IMR-90 (cell line): ENCODE data around the gene TLK2. TPM values are rescaled to one million over a fixed set of nuclear protein-coding genes. Genes with fewer than 3 reads are reported as not detected.

Experiments used
- ATAC-seq: fragments of 200-7000 bp; cut with Tn5 transposase; 2 replicates; pipeline ENCODE4 v1.9.1; 2020; ENCODE audit warnings: low read depth, mild to moderate bottlenecking, moderate library complexity
- BruUV-seq: library from RNA; stranded (reverse); fragments of 400-500 nt; replicated peaks from 2 replicates; lab custom pipeline; 2021; lab: Mats Ljungman, UMichigan
- CTCF ChIA-PET: fragments of 300-600 bp; formaldehyde crosslinking; extraction: SDS; loops from one replicate; lab custom pipeline; 2021; ENCODE audit warnings: antibody characterized with exemption; lab: Yijun Ruan, JAX
- POLR2A ChIA-PET: fragments of 300-600 bp; sonication (Branson Sonifier 250); formaldehyde crosslinking; loops from one replicate; lab custom pipeline; 2022; ENCODE audit warnings: antibody characterized with exemption; ENCODE audit not compliant: unreplicated experiment; lab: Charles Lee
- DNase-seq: peaks from one replicate; pipeline ENCODE4 v3.0.0; 2013
- H2AFZ ChIP-seq: replicated peaks from 2 replicates; pipeline ENCODE3; 2013; ENCODE audit warnings: low read length, mild to moderate bottlenecking; ENCODE audit not compliant: poor library complexity
- H2AK5ac ChIP-seq: 2 replicates; pipeline ENCODE4 v1.6.1; 2013; ENCODE audit warnings: low read depth, low read length, inconsistent platforms
- H2AK9ac ChIP-seq: replicated peaks from 2 replicates; pipeline ENCODE3; 2013; ENCODE audit warnings: mild to moderate bottlenecking, low read depth, low read length, moderate library complexity; ENCODE audit not compliant: poor library complexity
- H2BK120ac ChIP-seq: 2 replicates; pipeline ENCODE4 v1.6.1; 2013; ENCODE audit warnings: low read depth, low read length, inconsistent platforms
- H2BK15ac ChIP-seq: 3 replicates; pipeline ENCODE4 v1.6.1; 2013; ENCODE audit warnings: low read depth, low read length, inconsistent platforms
- H2BK20ac ChIP-seq: 2 replicates; pipeline ENCODE4 v1.6.1; 2013; ENCODE audit warnings: low read depth, mild to moderate bottlenecking, inconsistent platforms, low read length, moderate library complexity
- H2BK5ac ChIP-seq: 2 replicates; pipeline ENCODE4 v1.6.1; 2013; ENCODE audit warnings: mild to moderate bottlenecking, low read depth, low read length, inconsistent platforms; ENCODE audit not compliant: poor library complexity, severe bottlenecking
- H3K14ac ChIP-seq: replicated peaks from 2 replicates; pipeline ENCODE4 v1.6.1; 2013; ENCODE audit warnings: low read depth, low read length, inconsistent platforms
- H3K18ac ChIP-seq: 2 replicates; pipeline ENCODE4 v1.6.1; 2013; ENCODE audit warnings: low read depth, low read length, control low read depth
- H3K23ac ChIP-seq: 2 replicates; pipeline ENCODE4 v1.6.1; 2013; ENCODE audit warnings: low read depth, low read length, inconsistent platforms
- H3K27ac ChIP-seq: 2 replicates; pipeline ENCODE4 v1.5.1; 2013; ENCODE audit warnings: mild to moderate bottlenecking, control low read depth, low read length; ENCODE audit not compliant: insufficient read depth
- H3K27me3 ChIP-seq: 2 replicates; pipeline ENCODE4 v1.6.1; 2013; ENCODE audit warnings: low read length; ENCODE audit not compliant: control insufficient read depth, insufficient read depth
- H3K36me3 ChIP-seq: 2 replicates; pipeline ENCODE4 v1.6.1; 2013; ENCODE audit warnings: low read length, mixed read lengths; ENCODE audit not compliant: control insufficient read depth, insufficient read depth
- H3K4ac ChIP-seq: 2 replicates; pipeline ENCODE4 v1.6.1; 2013; ENCODE audit warnings: low read depth, low read length, inconsistent platforms
- H3K4me1 ChIP-seq: 2 replicates; pipeline ENCODE4 v1.6.1; 2013; ENCODE audit warnings: low read length, mixed read lengths; ENCODE audit not compliant: control insufficient read depth, insufficient read depth
- H3K4me2 ChIP-seq: 2 replicates; pipeline ENCODE4 v1.6.1; 2013; ENCODE audit warnings: low read depth, mild to moderate bottlenecking, control low read depth, low read length, moderate library complexity
- H3K4me3 ChIP-seq: 2 replicates; pipeline ENCODE4 v1.5.1; 2013; ENCODE audit warnings: low read depth, mild to moderate bottlenecking, control low read depth, low read length, moderate library complexity; ENCODE audit not compliant: insufficient read depth
- H3K56ac ChIP-seq: 2 replicates; pipeline ENCODE4 v1.6.1; 2013; ENCODE audit warnings: low read length, inconsistent platforms; ENCODE audit not compliant: insufficient read depth; ENCODE audit errors: extremely low read depth
- H3K79me1 ChIP-seq, 2 experiments: 2 replicates each; pipeline ENCODE4 v1.6.1; 2013; ENCODE audit warnings: low read length in 2 of 2, inconsistent platforms in 1 of 2, low read depth in 1 of 2
- H3K9ac ChIP-seq: 2 replicates; pipeline ENCODE4 v1.6.1; 2013; ENCODE audit warnings: low read depth, low read length, control low read depth
- H3K9me1 ChIP-seq: 2 replicates; pipeline ENCODE4 v1.6.1; 2013; ENCODE audit warnings: low read length, inconsistent platforms; ENCODE audit not compliant: insufficient read depth
- H3K9me3 ChIP-seq: 2 replicates; pipeline ENCODE4 v1.6.1; 2013; ENCODE audit warnings: low read length; ENCODE audit not compliant: control insufficient read depth, insufficient read depth
- H4K20me1 ChIP-seq: 2 replicates; pipeline ENCODE4 v1.6.1; 2013; ENCODE audit warnings: low read length, inconsistent platforms; ENCODE audit not compliant: insufficient read depth
- H4K5ac ChIP-seq: 2 replicates; pipeline ENCODE4 v1.6.1; 2013; ENCODE audit warnings: mild to moderate bottlenecking, low read depth, low read length, control low read depth
- H4K8ac ChIP-seq, 2 experiments: 2 replicates each; pipeline ENCODE4 v1.6.1; 2013; ENCODE audit warnings: low read depth in 2 of 2, low read length in 2 of 2, control low read depth in 1 of 2, inconsistent platforms in 1 of 2
- H4K91ac ChIP-seq: 2 replicates; pipeline ENCODE4 v1.6.1; 2013; ENCODE audit warnings: low read depth, low read length, inconsistent platforms; ENCODE audit not compliant: insufficient read depth
- FOS ChIP-seq: fragments of 150-350 bp; IDR thresholded peaks from 2 replicates; pipeline ENCODE4 v1.6.1; 2016; ENCODE audit warnings: low read depth, low read length
- RAD21 ChIP-seq: IDR thresholded peaks from 2 replicates; pipeline ENCODE4 v1.6.1; 2012; ENCODE audit warnings: low read length, improper control_type of control experiment
- RCOR1 ChIP-seq: IDR thresholded peaks from 2 replicates; pipeline ENCODE4 v1.6.1; 2012; ENCODE audit warnings: mild to moderate bottlenecking, low read length, improper control_type of control experiment; ENCODE audit not compliant: insufficient replicate concordance
- RFX5 ChIP-seq: IDR thresholded peaks from 2 replicates; pipeline ENCODE4 v1.8.0; 2012; ENCODE audit warnings: low read depth, mild to moderate bottlenecking, low read length, moderate library complexity
- SMC3 ChIP-seq: fragments of 150-350 bp; IDR thresholded peaks from 2 replicates; pipeline ENCODE4 v1.6.1; 2016; ENCODE audit warnings: low read depth, mild to moderate bottlenecking, antibody characterized with exemption, low read length, moderate library complexity
- WGBS, 2 experiments: methylation state at CpG; one replicate each; pipeline versions ENCODE4 v1.1.5 to v1.1.7; 2013; ENCODE audit warnings: missing lambda C conversion rate in 2 of 2; ENCODE audit not compliant: insufficient read length in 1 of 2; ENCODE audit errors: extremely low coverage in 2 of 2; 5-methylcytosine and 5-hydroxymethylcytosine counted together
- dilution Hi-C: fragments of 300-500 bp; cut with HindIII; formaldehyde crosslinking; loops from one replicate; pipeline ENCODE4 v1.14.3; 2018; ENCODE audit warnings: low sequenced_read_pairs; ENCODE audit not compliant: unreplicated experiment
- in situ Hi-C: fragments of 300-500 bp; cut with MboI; formaldehyde crosslinking; loops from 3 replicates; pipeline ENCODE4 v1.14.3; 2019; ENCODE audit warnings: low sequenced_read_pairs, inconsistent platforms, mixed read lengths
- intact Hi-C: fragments of 100-400 bp; cut with micrococcal nuclease; formaldehyde crosslinking; loops from 2 replicates; pipeline ENCODE4 v1.10.0; 2022
- polyA plus RNA-seq, 3 experiments: library from polyadenylated mRNA; depleted of rRNA; stranded (reverse); fragments of >200 nt; gene quantifications; 2 replicates each; pipeline ENCODE4 v1.2.3, GENCODE V29; 2012; ENCODE audit warnings: low replicate concordance in 1 of 3
- total RNA-seq: library from RNA; depleted of rRNA; stranded (reverse); fragments of >200 nt; gene quantifications from 2 replicates; pipeline ENCODE4 v1.2.3, GENCODE V29; 2012

Gene TLK2
- total and polyA plus RNA-seq, 2 of the 4 experiments (the other 2 are of a cell fraction), result 35.7 to 39.4 TPM

DNA sequence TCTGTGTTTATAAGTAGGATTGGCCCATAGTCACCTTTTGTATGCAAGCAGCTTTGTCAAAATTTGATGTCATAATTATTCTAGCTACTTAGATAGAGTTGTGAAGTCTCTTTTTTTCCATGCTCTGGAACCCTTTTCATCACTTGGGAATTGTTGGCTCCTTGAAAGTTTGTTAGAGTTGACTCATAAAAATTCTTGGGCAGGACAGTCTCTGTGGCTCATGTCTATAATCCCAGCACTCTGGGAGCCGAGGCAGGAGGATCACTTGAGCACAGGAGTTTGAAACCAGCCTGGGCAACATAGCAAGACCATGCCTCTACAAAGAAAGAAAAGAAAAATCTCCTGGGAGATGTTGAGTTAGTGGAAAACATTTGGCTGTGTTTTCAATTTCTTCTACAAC, 103.1 kb downstream of the TLK2 start:
- Histone ChIP-seq H2BK20ac (no peak overlapping the region), H4K8ac (no peak overlapping the region), H2AK5ac (no peak overlapping the region), H3K18ac (no peak overlapping the region), H3K27me3 (no peaks in the 10 kb centered on the region), H4K20me1 (no peaks in the 10 kb centered on the region), H3K27ac (no peak overlapping the region), H3K4me1 (no peaks in the 10 kb centered on the region), H2AFZ (no peak overlapping the region), H3K9me1 (no peaks in the 10 kb centered on the region; the same call in 1 of the 2 replicates), H4K5ac (no peak overlapping the region), H3K9me3 (no peaks in the 10 kb centered on the region), H2AK9ac (no peak overlapping the region), H2BK120ac (no peak overlapping the region), H3K4me2 (no peak overlapping the region), H3K9ac (no peak overlapping the region), H3K4ac (no peak overlapping the region), H3K56ac (no peak overlapping the region; the same call in 1 of the 2 replicates), H4K91ac (no peak overlapping the region), H3K14ac (no peak overlapping the region; the same call in 1 of the 2 replicates), H3K79me1 (peaks cover 10 to 24% of the 10 kb centered on the region in 2 experiments; a peak in 3 of 4 replicates), H2BK15ac (no peak overlapping the region), H3K36me3 (peaks cover 28% of the 10 kb centered on the region), H3K4me3 (no peak overlapping the region), H2BK5ac (no peak overlapping the region), H3K23ac (no peak overlapping the region)
- CTCF ChIA-PET, result no interaction called here
- DNase-seq (no peak), ATAC-seq (peak; percentile 42)
- WGBS, 2 experiments, result no CpG with 5 or more reads among the region's 1 CpG
- in situ Hi-C loops, result no loop called here
- no TSS peak for BruUV-seq
- dilution Hi-C loops, result no loop called here
- POLR2A ChIA-PET, result no interaction called here
- TF ChIP-seq FOS (no peak), RCOR1 (no peak), RAD21 (no peak), SMC3 (no peak), RFX5 (no peak)
- intact Hi-C loops, result no loop called here
